ENCODE measurements around the gene COP1.
"Not testable (repeated sequence)": the region's sequence is repeated elsewhere in the genome, so short reads cannot be mapped to it uniquely, and the experiment has no call there.

COP1 gene

GRCh38 chr1:176205332-176205914 is 1.7 kb downstream of the COP1 start:
- TF ChIP-seq, protein P1, sequence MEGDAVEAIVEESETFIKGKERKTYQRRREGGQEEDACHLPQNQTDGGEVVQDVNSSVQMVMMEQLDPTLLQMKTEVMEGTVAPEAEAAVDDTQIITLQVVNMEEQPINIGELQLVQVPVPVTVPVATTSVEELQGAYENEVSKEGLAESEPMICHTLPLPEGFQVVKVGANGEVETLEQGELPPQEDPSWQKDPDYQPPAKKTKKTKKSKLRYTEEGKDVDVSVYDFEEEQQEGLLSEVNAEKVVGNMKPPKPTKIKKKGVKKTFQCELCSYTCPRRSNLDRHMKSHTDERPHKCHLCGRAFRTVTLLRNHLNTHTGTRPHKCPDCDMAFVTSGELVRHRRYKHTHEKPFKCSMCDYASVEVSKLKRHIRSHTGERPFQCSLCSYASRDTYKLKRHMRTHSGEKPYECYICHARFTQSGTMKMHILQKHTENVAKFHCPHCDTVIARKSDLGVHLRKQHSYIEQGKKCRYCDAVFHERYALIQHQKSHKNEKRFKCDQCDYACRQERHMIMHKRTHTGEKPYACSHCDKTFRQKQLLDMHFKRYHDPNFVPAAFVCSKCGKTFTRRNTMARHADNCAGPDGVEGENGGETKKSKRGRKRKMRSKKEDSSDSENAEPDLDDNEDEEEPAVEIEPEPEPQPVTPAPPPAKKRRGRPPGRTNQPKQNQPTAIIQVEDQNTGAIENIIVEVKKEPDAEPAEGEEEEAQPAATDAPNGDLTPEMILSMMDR (IDR thresholded peaks at IDR 0.05; ENCODE audit: low read depth, low read length): no peak
- TF ChIP-seq MAX (IDR thresholded peaks at IDR 0.05; ENCODE audit: low read depth, low read length) (no peak), POLR2A (IDR thresholded peaks at IDR 0.05; ENCODE audit: extremely low read depth, insufficient read length) (no peak), MYC (IDR thresholded peaks at IDR 0.05; ENCODE audit: low read depth, low read length) (no peak)
- H3K4me3 ChIP-seq (ENCODE audit: low read depth, low read length): peak overlapping the region; percentile 96
- DNase-seq (ENCODE audit: low read depth): peak; percentile 47

GRCh38 chr1:176204655-176205054 is 2.4 kb downstream of the COP1 start:
- peak overlapping the region; percentile 96 for H3K4me3 ChIP-seq (ENCODE audit: low read depth, low read length)
- DNase-seq (ENCODE audit: low read depth): not testable (repeated sequence)

DNA sequence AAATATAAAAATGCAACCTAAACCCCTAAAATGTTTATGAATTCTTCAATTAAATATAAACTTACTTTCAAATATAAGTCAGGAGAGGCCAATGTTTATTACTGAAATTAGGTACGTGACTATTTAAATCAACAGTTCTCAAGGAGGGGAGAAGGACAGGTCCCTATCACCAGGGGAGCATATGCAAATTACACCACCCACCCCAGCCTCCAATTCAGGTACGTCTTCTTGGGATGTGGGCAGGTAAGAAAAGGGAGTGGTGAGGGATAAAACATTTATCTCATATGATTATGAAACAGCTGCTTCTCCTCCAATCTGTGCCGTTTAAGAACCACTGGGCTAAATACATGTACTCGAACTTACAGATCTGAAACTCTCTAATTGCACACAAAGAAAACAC is 3.4 kb downstream of the COP1 start:
- peak overlapping the region; percentile 96 for H3K4me3 ChIP-seq (ENCODE audit: low read depth, low read length)
- no peak for DNase-seq (ENCODE audit: low read depth)
- TF ChIP-seq MYC (IDR thresholded peaks at IDR 0.05; ENCODE audit: low read depth, low read length) (no peak), POLR2A (IDR thresholded peaks at IDR 0.05; ENCODE audit: extremely low read depth, insufficient read length) (no peak), MAX (IDR thresholded peaks at IDR 0.05; ENCODE audit: low read depth, low read length) (no peak)
- TF ChIP-seq, protein P1 (IDR thresholded peaks at IDR 0.05; ENCODE audit: low read depth, low read length): no peak

DNA sequence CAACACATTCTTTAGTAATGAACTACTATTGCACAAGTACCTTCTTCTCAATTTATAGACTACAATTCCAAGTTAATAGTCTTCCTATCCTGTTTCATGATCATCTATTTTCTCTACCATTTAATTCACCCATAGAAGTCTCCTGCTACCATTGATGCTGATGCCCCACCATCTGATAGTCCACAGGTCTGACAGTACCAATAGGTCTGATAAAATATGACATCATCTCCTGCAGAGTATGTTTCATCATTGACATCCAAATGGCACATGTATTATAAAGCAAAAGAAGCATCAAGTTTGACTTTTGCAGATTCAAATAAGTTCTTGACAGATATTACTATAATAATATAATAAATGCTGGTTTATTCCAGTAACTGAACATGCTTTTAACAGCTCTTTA is 5.5 kb downstream of the COP1 start:
- no peak for DNase-seq (ENCODE audit: low read depth)
- no peak overlapping the region for H3K4me3 ChIP-seq (ENCODE audit: low read depth, low read length)
- TF ChIP-seq MYC (IDR thresholded peaks at IDR 0.05; ENCODE audit: low read depth, low read length): no peak
- no peak for TF ChIP-seq MAX (IDR thresholded peaks at IDR 0.05; ENCODE audit: low read depth, low read length)
- TF ChIP-seq POLR2A (IDR thresholded peaks at IDR 0.05; ENCODE audit: extremely low read depth, insufficient read length): no peak

DNA sequence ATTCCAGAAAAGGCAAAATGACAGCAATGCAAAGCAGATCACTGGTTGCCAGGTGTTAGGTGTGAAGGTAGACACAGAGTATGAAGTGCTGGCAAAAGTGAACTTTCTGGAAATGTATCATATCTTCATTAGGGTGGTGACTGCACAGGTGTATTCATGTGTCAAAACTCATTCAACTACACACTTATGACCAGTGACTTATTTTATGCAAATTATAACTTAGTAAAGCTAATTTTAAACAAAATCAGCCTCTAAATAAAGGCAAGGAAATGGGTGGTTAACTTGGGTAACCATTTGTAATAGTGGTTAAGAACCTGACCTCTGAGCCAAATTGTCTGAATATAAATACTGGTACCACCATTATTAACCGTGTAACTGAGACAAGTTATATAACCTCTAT is 7.4 kb downstream of the COP1 start:
- no peak for DNase-seq (ENCODE audit: low read depth)
- TF ChIP-seq MYC (IDR thresholded peaks at IDR 0.05; ENCODE audit: low read depth, low read length): no peak
- no peak for TF ChIP-seq POLR2A (IDR thresholded peaks at IDR 0.05; ENCODE audit: extremely low read depth, insufficient read length)
- no peak for TF ChIP-seq MAX (IDR thresholded peaks at IDR 0.05; ENCODE audit: low read depth, low read length)
- H3K4me3 ChIP-seq (ENCODE audit: low read depth, low read length): no peak overlapping the region

DNA sequence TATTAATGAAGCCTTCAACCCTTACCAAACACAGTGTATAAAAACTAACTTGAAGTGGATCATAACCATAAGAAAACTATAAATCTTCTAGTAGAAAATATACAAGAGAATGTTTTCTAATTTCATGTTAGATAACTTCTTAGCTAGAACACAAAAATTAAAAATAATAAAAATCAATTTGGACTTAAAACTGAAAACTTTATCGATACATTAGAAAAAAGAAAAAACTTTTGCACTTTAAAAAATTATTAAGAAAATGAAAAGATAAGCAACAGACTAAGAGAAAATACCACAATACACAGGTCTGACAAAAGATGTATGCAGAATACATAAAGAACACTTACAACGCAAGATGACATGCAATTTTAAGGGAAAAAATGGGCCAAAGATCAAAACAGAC is 8.7 kb downstream of the COP1 start:
- DNase-seq (ENCODE audit: low read depth): no peak
- H3K4me3 ChIP-seq (ENCODE audit: low read depth, low read length): no peak overlapping the region
- TF ChIP-seq MYC (IDR thresholded peaks at IDR 0.05; ENCODE audit: low read depth, low read length) (no peak), MAX (IDR thresholded peaks at IDR 0.05; ENCODE audit: low read depth, low read length) (no peak), POLR2A (IDR thresholded peaks at IDR 0.05; ENCODE audit: extremely low read depth, insufficient read length) (no peak)
- TF ChIP-seq, protein P1 (IDR thresholded peaks at IDR 0.05; ENCODE audit: low read depth, low read length): no peak

DNA sequence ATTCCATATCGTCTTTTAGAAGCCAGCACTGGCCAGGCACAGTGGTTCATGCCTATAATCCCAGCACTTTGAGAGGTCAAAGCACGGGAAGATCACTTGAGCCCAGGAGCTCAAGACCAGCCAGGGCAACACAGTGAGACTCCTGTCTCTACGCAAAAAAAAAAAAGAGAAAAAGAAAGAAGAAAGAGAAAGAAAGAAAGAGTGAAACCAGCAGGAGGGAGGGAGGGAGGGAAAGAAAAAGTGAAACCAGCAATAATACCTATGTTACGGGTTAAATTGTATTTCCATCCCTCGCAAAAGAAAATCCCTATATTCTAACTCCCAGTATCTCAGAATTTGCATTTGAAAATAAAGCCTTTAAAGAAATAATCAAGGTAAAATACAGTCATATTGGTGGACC is 10.4 kb downstream of the COP1 start:
- TF ChIP-seq POLR2A (IDR thresholded peaks at IDR 0.05; ENCODE audit: extremely low read depth, insufficient read length): no peak
- no peak for TF ChIP-seq MYC (IDR thresholded peaks at IDR 0.05; ENCODE audit: low read depth, low read length)
- TF ChIP-seq, protein P1 (IDR thresholded peaks at IDR 0.05; ENCODE audit: low read depth, low read length): no peak
- no peak for TF ChIP-seq MAX (IDR thresholded peaks at IDR 0.05; ENCODE audit: low read depth, low read length)
- DNase-seq (ENCODE audit: low read depth): no peak
- H3K4me3 ChIP-seq (ENCODE audit: low read depth, low read length): no peak overlapping the region

Measured in NB4 (cell line).